ENCODE measurements around the gene PSRC1. TPM values are rescaled to one million over a fixed set of nuclear protein-coding genes. Genes with fewer than 3 reads are reported as not detected.

PSRC1 gene
- total and polyA plus RNA-seq, 2 of the 8 experiments (the other 6 are each of a cell fraction or from before 2014, with no cell fraction given): 56.1 to 67.3 TPM

GRCh38 chr1:109282952-109283747 lies at the start of gene PSRC1 (continued):
- TF ChIP-seq EP300 (IDR thresholded peaks at IDR 0.05; ENCODE audit: borderline replicate concordance in 1 of 2, low read depth in 2 of 2, low read length in 2 of 2) (no peak), RFX5 (IDR thresholded peaks at IDR 0.05; ENCODE audit: borderline replicate concordance, low read depth, low read length) (no peak)
